Measurements from ENCODE around the gene SUCO. TPM values are rescaled to one million over a fixed set of nuclear protein-coding genes. Genes with fewer than 3 reads are reported as not detected.

The SUCO gene
- total and polyA plus RNA-seq, 2 of the 13 experiments (the other 11 are each of a cell fraction or from before 2014, with no cell fraction given), result 12.6 to 25.5 TPM

DNA sequence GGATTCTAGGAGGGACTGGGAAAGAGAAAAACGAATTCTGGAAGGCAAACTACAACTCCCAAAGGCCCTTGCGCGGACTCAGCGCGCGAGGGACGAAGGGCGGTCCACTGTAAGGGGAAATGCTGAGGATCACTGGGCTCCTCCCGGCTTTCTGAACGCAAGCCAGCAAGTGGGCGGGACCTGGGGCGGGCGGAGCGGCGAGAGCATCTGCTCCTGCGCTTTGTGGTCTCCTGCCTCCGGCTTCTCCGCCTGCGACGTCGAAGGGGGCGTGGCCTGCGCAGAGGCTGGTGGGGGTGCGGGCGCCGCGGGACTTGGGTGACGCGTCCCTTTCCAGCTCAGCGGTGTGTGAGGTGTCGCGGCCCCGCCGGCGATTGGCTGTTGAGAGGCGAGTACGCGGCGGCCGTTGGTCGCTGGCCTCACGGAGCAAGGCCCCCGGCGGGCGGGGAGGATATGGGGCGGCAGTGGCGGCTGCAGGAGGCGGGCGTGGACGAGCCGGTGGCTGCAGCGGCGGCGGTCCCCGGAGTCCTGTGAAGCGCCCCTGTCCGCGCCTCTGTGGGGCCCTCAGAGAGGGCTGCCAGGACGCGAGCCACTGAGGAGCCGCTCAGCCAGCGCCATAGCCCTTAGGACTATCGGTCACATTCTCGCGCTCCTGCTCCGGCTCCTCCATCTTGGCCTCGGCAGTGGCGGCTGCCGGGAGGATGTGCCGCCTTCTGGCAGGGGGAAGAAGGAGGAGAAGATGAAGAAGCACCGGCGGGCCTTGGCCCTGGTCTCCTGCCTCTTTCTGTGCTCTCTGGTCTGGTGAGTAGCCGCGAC, at the start of gene SUCO (continued):
- TF ChIP-seq MXI1 (IDR thresholded peaks at IDR 0.05; ENCODE audit: borderline replicate concordance, low read depth, low read length) (peak; percentile 23; the same call in 1 of the 3 replicates), NFKB2 (CRISPR knock-in tag; IDR thresholded peaks at IDR 0.05; ENCODE audit: borderline replicate concordance) (peak; percentile 84; the same call in 1 of the 2 replicates), ZSCAN12 (CRISPR knock-in tag; IDR thresholded peaks at IDR 0.05) (0 out of 2 replicates have a peak, but pooled peaks have one; percentile 22), ZNF556 (CRISPR knock-in tag; IDR thresholded peaks at IDR 0.05; ENCODE audit: borderline replicate concordance) (peak; percentile 46; the same call in 1 of the 2 replicates), KLF12 (CRISPR knock-in tag; IDR thresholded peaks at IDR 0.05; ENCODE audit: borderline replicate concordance) (peak; percentile 74; the same call in 1 of the 2 replicates), KAT2B (IDR thresholded peaks at IDR 0.05; ENCODE audit: borderline replicate concordance, low read depth, low read length) (no peak), ZNF224 (CRISPR knock-in tag; IDR thresholded peaks at IDR 0.05) (peak; percentile 64; the same call in 1 of the 2 replicates), SATB2 (CRISPR knock-in tag; IDR thresholded peaks at IDR 0.05) (no peak), FIP1L1 (IDR thresholded peaks at IDR 0.05; ENCODE audit: borderline replicate concordance, insufficient read depth, low read depth, low read length) (no peak), ZMYM3 (CRISPR knock-in tag; IDR thresholded peaks at IDR 0.05) (no peak), SAFB2 (CRISPR knock-in tag; IDR thresholded peaks at IDR 0.05; ENCODE audit: borderline replicate concordance, low read depth) (no peak), EP300 (IDR thresholded peaks at IDR 0.05; ENCODE audit: low read depth in 2 of 2, low read length in 2 of 2) (peak in 1 of 2 experiments; percentile 11; a peak in 1 of 4 replicates), EP300 (CRISPR knock-in tag; IDR thresholded peaks at IDR 0.05; ENCODE audit: borderline replicate concordance) (no peak), PAF1 (CRISPR knock-in tag; IDR thresholded peaks at IDR 0.05) (no peak), ZC3H13 (CRISPR knock-in tag; IDR thresholded peaks at IDR 0.05) (peak; percentile 21; the same call in 1 of the 2 replicates)
- TF ChIP-seq, protein P1, sequence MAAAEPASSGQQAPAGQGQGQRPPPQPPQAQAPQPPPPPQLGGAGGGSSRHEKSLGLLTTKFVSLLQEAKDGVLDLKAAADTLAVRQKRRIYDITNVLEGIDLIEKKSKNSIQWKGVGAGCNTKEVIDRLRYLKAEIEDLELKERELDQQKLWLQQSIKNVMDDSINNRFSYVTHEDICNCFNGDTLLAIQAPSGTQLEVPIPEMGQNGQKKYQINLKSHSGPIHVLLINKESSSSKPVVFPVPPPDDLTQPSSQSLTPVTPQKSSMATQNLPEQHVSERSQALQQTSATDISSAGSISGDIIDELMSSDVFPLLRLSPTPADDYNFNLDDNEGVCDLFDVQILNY (CRISPR knock-in tag; conservative IDR thresholded peaks at IDR 0.05), result 0 out of 2 replicates have a peak, but pooled peaks have one; percentile 63
- TF ChIP-seq, protein P2, sequence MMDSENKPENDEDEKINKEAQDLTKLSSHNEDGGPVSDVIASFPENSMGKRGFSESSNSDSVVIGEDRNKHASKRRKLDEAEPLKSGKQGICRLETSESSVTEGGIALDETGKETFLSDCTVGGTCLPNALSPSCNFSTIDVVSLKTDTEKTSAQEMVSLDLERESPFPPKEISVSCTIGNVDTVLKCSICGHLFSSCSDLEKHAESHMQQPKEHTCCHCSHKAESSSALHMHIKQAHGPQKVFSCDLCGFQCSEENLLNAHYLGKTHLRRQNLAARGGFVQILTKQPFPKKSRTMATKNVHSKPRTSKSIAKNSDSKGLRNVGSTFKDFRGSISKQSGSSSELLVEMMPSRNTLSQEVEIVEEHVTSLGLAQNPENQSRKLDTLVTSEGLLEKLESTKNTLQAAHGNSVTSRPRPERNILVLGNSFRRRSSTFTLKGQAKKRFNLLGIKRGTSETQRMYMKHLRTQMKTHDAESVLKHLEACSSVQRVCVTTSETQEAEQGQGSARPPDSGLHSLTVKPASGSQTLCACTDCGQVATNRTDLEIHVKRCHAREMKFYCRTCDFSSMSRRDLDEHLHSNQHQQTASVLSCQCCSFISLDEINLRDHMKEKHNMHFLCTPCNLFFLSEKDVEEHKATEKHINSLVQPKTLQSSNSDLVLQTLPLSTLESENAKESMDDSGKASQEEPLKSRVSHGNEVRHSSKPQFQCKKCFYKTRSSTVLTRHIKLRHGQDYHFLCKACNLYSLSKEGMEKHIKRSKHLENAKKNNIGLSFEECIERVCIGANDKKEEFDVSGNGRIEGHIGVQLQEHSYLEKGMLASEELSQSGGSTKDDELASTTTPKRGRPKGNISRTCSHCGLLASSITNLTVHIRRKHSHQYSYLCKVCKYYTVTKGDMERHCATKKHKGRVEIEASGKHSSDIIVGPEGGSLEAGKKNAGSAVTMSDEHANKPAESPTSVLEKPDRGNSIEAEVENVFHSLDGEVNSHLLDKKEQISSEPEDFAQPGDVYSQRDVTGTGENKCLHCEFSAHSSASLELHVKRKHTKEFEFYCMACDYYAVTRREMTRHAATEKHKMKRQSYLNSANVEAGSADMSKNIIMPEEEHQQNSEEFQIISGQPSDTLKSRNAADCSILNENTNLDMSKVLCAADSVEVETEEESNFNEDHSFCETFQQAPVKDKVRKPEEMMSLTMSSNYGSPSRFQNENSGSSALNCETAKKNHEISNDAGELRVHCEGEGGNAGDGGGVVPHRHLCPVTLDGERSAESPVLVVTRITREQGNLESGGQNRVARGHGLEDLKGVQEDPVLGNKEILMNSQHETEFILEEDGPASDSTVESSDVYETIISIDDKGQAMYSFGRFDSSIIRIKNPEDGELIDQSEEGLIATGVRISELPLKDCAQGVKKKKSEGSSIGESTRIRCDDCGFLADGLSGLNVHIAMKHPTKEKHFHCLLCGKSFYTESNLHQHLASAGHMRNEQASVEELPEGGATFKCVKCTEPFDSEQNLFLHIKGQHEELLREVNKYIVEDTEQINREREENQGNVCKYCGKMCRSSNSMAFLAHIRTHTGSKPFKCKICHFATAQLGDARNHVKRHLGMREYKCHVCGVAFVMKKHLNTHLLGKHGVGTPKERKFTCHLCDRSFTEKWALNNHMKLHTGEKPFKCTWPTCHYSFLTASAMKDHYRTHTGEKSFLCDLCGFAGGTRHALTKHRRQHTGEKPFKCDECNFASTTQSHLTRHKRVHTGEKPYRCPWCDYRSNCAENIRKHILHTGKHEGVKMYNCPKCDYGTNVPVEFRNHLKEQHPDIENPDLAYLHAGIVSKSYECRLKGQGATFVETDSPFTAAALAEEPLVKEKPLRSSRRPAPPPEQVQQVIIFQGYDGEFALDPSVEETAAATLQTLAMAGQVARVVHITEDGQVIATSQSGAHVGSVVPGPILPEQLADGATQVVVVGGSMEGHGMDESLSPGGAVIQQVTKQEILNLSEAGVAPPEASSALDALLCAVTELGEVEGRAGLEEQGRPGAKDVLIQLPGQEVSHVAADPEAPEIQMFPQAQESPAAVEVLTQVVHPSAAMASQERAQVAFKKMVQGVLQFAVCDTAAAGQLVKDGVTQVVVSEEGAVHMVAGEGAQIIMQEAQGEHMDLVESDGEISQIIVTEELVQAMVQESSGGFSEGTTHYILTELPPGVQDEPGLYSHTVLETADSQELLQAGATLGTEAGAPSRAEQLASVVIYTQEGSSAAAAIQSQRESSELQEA (CRISPR knock-in tag; IDR thresholded peaks at IDR 0.05; ENCODE audit: not compliant biosample characterization), result peak; percentile 49
- TF ChIP-seq, protein P3, sequence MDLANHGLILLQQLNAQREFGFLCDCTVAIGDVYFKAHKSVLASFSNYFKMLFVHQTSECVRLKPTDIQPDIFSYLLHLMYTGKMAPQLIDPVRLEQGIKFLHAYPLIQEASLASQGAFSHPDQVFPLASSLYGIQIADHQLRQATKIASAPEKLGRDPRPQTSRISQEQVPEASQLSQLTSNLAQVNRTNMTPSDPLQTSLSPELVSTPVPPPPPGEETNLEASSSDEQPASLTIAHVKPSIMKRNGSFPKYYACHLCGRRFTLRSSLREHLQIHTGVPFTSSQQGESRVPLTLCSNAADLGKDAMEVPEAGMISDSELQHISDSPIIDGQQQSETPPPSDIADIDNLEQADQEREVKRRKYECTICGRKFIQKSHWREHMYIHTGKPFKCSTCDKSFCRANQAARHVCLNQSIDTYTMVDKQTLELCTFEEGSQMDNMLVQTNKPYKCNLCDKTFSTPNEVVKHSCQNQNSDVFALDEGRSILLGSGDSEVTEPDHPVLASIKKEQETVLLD (CRISPR knock-in tag; IDR thresholded peaks at IDR 0.05; ENCODE audit: low read depth), result 0 out of 2 replicates have a peak, but pooled peaks have one; percentile 39

All from HepG2 (cell line).